ENCODE data around the gene ACTR5. TPM values are rescaled to one million over a fixed set of nuclear protein-coding genes. Genes with fewer than 3 reads are reported as not detected.

The ACTR5 gene
- total RNA-seq, 1 donor from 2014 or later: 10.1 TPM

- Mint-ChIP-seq H3K27me3 (ENCODE audit: unreplicated experiment) (peaks cover 53% of the 10 kb centered on the region), H3K9me3 (ENCODE audit: unreplicated experiment) (peaks cover 13% of the 10 kb centered on the region), H3K4me1 (ENCODE audit: low read depth, unreplicated experiment) (peaks cover 11% of the 10 kb centered on the region), H3K4me3 (ENCODE audit: unreplicated experiment) (no peak overlapping the region), H3K36me3 (ENCODE audit: unreplicated experiment) (no peaks in the 10 kb centered on the region), H3K27ac (ENCODE audit: unreplicated experiment) (no peak overlapping the region)
- no peak for TF ChIP-seq CTCF (IDR thresholded peaks at IDR 0.05; ENCODE audit: partially characterized antibody, unreplicated experiment)
- DNase-seq: no peak
Observed at GRCh38 chr20:38722683-38723016, 25.6 kb upstream of the ACTR5 start.

GRCh38 chr20:38723017-38723847 lies 25.0 kb upstream of the ACTR5 start:
- DNase-seq: peak; percentile 40
- H3K27ac Mint-ChIP-seq (ENCODE audit: unreplicated experiment): peak overlapping the region; percentile 2
- peaks cover 18% of the 10 kb centered on the region for H3K9me3 Mint-ChIP-seq (ENCODE audit: unreplicated experiment)
- H3K36me3 Mint-ChIP-seq (ENCODE audit: unreplicated experiment): no peaks in the 10 kb centered on the region
- H3K4me1 Mint-ChIP-seq (ENCODE audit: low read depth, unreplicated experiment): peaks cover 11% of the 10 kb centered on the region
- H3K4me3 Mint-ChIP-seq (ENCODE audit: unreplicated experiment): peak overlapping the region; percentile 73
- peaks cover 56% of the 10 kb centered on the region for H3K27me3 Mint-ChIP-seq (ENCODE audit: unreplicated experiment)
- TF ChIP-seq CTCF (IDR thresholded peaks at IDR 0.05; ENCODE audit: partially characterized antibody, unreplicated experiment): no peak

GRCh38 chr20:38723848-38724625 lies 24.2 kb upstream of the ACTR5 start, which contains the start of gene SLC32A1:
TSS of gene SLC32A1 (plus strand) at chr20:38724486. CDS start at chr20:38724725, 239 bp downstream.
- H3K27me3 Mint-ChIP-seq (ENCODE audit: unreplicated experiment): peaks cover 56% of the 10 kb centered on the region
- DNase-seq: peak; percentile 73

GRCh38 chr20:38724626-38725147 lies 23.6 kb upstream of the ACTR5 start:
- H3K4me1 Mint-ChIP-seq (ENCODE audit: low read depth, unreplicated experiment): peaks cover 20% of the 10 kb centered on the region
- peaks cover 21% of the 10 kb centered on the region for H3K9me3 Mint-ChIP-seq (ENCODE audit: unreplicated experiment)
- H3K27me3 Mint-ChIP-seq (ENCODE audit: unreplicated experiment): peaks cover 59% of the 10 kb centered on the region
- peak overlapping the region; percentile 74 for H3K4me3 Mint-ChIP-seq (ENCODE audit: unreplicated experiment)
- TF ChIP-seq CTCF (IDR thresholded peaks at IDR 0.05; ENCODE audit: partially characterized antibody, unreplicated experiment): no peak
- peak; percentile 47 for DNase-seq
- H3K27ac Mint-ChIP-seq (ENCODE audit: unreplicated experiment): no peak overlapping the region
- no peaks in the 10 kb centered on the region for H3K36me3 Mint-ChIP-seq (ENCODE audit: unreplicated experiment)

More at GRCh38 chr20:38723848-38724625, 24.2 kb upstream of the ACTR5 start, which contains the start of gene SLC32A1:
- Mint-ChIP-seq H3K36me3 (ENCODE audit: unreplicated experiment) (no peaks in the 10 kb centered on the region), H3K27ac (ENCODE audit: unreplicated experiment) (no peak within 1 kb of the TSS), H3K9me3 (ENCODE audit: unreplicated experiment) (peaks cover 18% of the 10 kb centered on the region), H3K4me1 (ENCODE audit: low read depth, unreplicated experiment) (peaks cover 14% of the 10 kb centered on the region), H3K4me3 (ENCODE audit: unreplicated experiment) (peak within 1 kb of the TSS; percentile 74)
- TF ChIP-seq CTCF (IDR thresholded peaks at IDR 0.05; ENCODE audit: partially characterized antibody, unreplicated experiment): no peak
